HepG2 (cell line): ENCODE results near the gene NIFK. TPM values are rescaled to one million over a fixed set of nuclear protein-coding genes. Genes with fewer than 3 reads are reported as not detected.

Source experiments
- ATAC-seq: fragments of 200-7000 bp; cut with Tn5 transposase; 3 replicates; pipeline ENCODE4 v1.9.1; 2020; ENCODE audit warnings: mild to moderate bottlenecking, moderate library complexity
- BruUV-seq: library from RNA; stranded (reverse); fragments of 400-500 nt; replicated peaks from 2 replicates; lab custom pipeline; 2021; lab: Mats Ljungman, UMichigan
- CTCF ChIA-PET: fragments of 300-600 bp; formaldehyde crosslinking; extraction: SDS; loops from one replicate; lab custom pipeline; 2021; ENCODE audit warnings: low total read pairs, inconsistent platforms, low intra/inter-chr PET ratio; lab: Yijun Ruan, JAX
- POLR2A ChIA-PET: fragments of 350-600 bp; sonication (Branson Sonifier 250); formaldehyde crosslinking; loops from one replicate; lab custom pipeline; 2020; ENCODE audit warnings: antibody characterized with exemption, inconsistent platforms; lab: Yijun Ruan, JAX
- DNase-seq: peaks from one replicate; pipeline ENCODE4 v3.0.0-alpha.2; 2015; ENCODE audit warnings: low spot score
- FAIRE-seq: peaks from 3 replicates; lab custom pipeline; 2011; peaks lifted over from hg19 to GRCh38; lab: Jason Lieb, UNC
- H2AFZ ChIP-seq: one replicate; pipeline ENCODE4 v1.6.1; 2011; ENCODE audit warnings: low read length, inconsistent platforms
- H3K27ac ChIP-seq: fragments of 300-600 bp; 3 replicates; pipeline ENCODE4 v1.8.0; 2011; ENCODE audit warnings: mixed run types, mild to moderate bottlenecking, mixed read lengths, low read length, inconsistent platforms; ENCODE audit not compliant: insufficient read depth; ENCODE audit errors: extremely low read length
- H3K27me3 ChIP-seq, 2 experiments: fragments of 200-600 bp in 1 of 2; 2 replicates in 1 of 2; 3 replicates in 1 of 2; pipeline versions ENCODE4 v1.6.0 to v1.8.0; 2011; ENCODE audit warnings: low read length in 2 of 2, mild to moderate bottlenecking in 2 of 2, moderate library complexity in 2 of 2, inconsistent platforms in 1 of 2; ENCODE audit not compliant: insufficient read depth in 2 of 2, control insufficient read depth in 1 of 2
- H3K36me3 ChIP-seq, 2 experiments: fragments of 200-600 bp in 1 of 2; replicated peaks in 1 of 2; 2 replicates in 1 of 2; 3 replicates in 1 of 2; pipeline versions ENCODE4 v1.5.1 to v1.8.0; 2011; ENCODE audit warnings: low read length in 2 of 2, inconsistent platforms in 1 of 2; ENCODE audit not compliant: insufficient read depth in 2 of 2, control insufficient read depth in 1 of 2
- H3K4me1 ChIP-seq: 2 replicates; pipeline ENCODE4 v1.5.1; 2012; ENCODE audit warnings: low read length, inconsistent platforms; ENCODE audit not compliant: insufficient read depth
- H3K4me2 ChIP-seq: 2 replicates; pipeline ENCODE4 v1.6.0; 2011; ENCODE audit warnings: low read depth, low read length, inconsistent platforms
- H3K4me3 ChIP-seq, 3 experiments: fragments of 200-600 bp in 1 of 3; sonication (generic), shearing (Covaris generic) in 1 of 3; replicated peaks in 1 of 3; 2 replicates each; pipeline ENCODE4 v1.5.1; 2011 to 2016; ENCODE audit warnings: low read length in 3 of 3, inconsistent platforms in 2 of 3, low read depth in 2 of 3, mild to moderate bottlenecking in 2 of 3, control low read depth in 1 of 3, mixed read lengths in 1 of 3; ENCODE audit not compliant: insufficient read depth in 1 of 3
- H3K79me2 ChIP-seq: one replicate; pipeline ENCODE4 v1.6.1; 2011; ENCODE audit warnings: low read length, inconsistent platforms; ENCODE audit not compliant: insufficient read depth
- H3K9ac ChIP-seq: 2 replicates; pipeline ENCODE4 v1.6.0; 2011; ENCODE audit warnings: mild to moderate bottlenecking, low read depth, low read length, inconsistent platforms; ENCODE audit not compliant: insufficient read depth
- H3K9me3 ChIP-seq: 2 replicates; pipeline ENCODE4 v1.5.1; 2012; ENCODE audit warnings: mild to moderate bottlenecking, low read length
- H4K20me1 ChIP-seq: 2 replicates; pipeline ENCODE4 v1.6.0; 2011; ENCODE audit warnings: inconsistent platforms, mild to moderate bottlenecking, low read length, moderate library complexity; ENCODE audit not compliant: insufficient read depth
- ARNT ChIP-seq: fragments of 450-650 bp; IDR thresholded peaks from 2 replicates; pipeline ENCODE4 v1.6.1; 2017
- FOSL2 ChIP-seq: sonication (generic); formaldehyde crosslinking; IDR thresholded peaks from 2 replicates; pipeline ENCODE4 v1.4.0; 2020; ENCODE audit warnings: missing genetic modification reagents
- KDM4B ChIP-seq: sonication (generic); formaldehyde crosslinking; IDR thresholded peaks from 2 replicates; pipeline ENCODE4 v1.4.0; 2020; ENCODE audit warnings: missing genetic modification reagents
- MXD4 ChIP-seq: IDR thresholded peaks from 2 replicates; pipeline ENCODE4 v1.6.1; 2016; ENCODE audit warnings: mild to moderate bottlenecking, missing biosample characterization, missing genetic modification reagents
- NFYC ChIP-seq: IDR thresholded peaks from 2 replicates; pipeline ENCODE4 v1.6.1; 2016; ENCODE audit warnings: missing genetic modification reagents, missing compliant biosample characterization
- NKX3-1 ChIP-seq: sonication (generic); formaldehyde crosslinking; IDR thresholded peaks from 2 replicates; pipeline ENCODE4 v1.5.0; 2020; ENCODE audit warnings: missing genetic modification reagents
- PATZ1 ChIP-seq: sonication (generic); formaldehyde crosslinking; IDR thresholded peaks from 2 replicates; pipeline ENCODE4 v1.4.0; 2020; ENCODE audit warnings: missing genetic modification reagents
- SMAD3 ChIP-seq: sonication (generic); formaldehyde crosslinking; IDR thresholded peaks from 2 replicates; pipeline ENCODE4 v1.4.0; 2020; ENCODE audit warnings: missing genetic modification reagents
- SMARCE1 ChIP-seq: fragments of 450-650 bp; IDR thresholded peaks from 2 replicates; pipeline ENCODE4 v1.6.1; 2017; ENCODE audit warnings: borderline replicate concordance
- ZMYM3 ChIP-seq: sonication (generic); formaldehyde crosslinking; IDR thresholded peaks from 2 replicates; pipeline ENCODE4 v1.5.1; 2020; ENCODE audit warnings: mild to moderate bottlenecking, missing genetic modification reagents
- WGBS: methylation state at CpG from one replicate; pipeline ENCODE4 v1.1.6; 2017; ENCODE audit warnings: low lambda C conversion rate; 5-methylcytosine and 5-hydroxymethylcytosine counted together
- in situ Hi-C: cut with HindIII; loops from 2 replicates; pipeline ENCODE4 v1.10.0; 2017; ENCODE audit warnings: low pct_unique_long_range_greater_than_20kb; ENCODE audit not compliant: extremely low pct_ligation_motif_present
- intact Hi-C: fragments of 100-400 bp; cut with micrococcal nuclease; formaldehyde crosslinking; loops from one replicate; pipeline ENCODE4 v1.10.0; 2022; ENCODE audit not compliant: unreplicated experiment
- polyA plus RNA-seq, 8 experiments: library from polyadenylated mRNA; depleted of rRNA in 3 of 8; stranded (reverse) in 7 of 8; unstranded in 1 of 8; fragments of >200 nt; fragmentation: Illumina TruSeq in 4 of 8; extraction: Trizol in 4 of 8; gene quantifications; 2 replicates each; pipeline versions ENCODE4 v1.2.1 to v1.2.3, GENCODE V29; 2011 to 2016; ENCODE audit warnings: low read depth in 4 of 8, missing spikeins in 1 of 8, mixed read lengths in 1 of 8; ENCODE audit not compliant: insufficient read depth in 1 of 8
- total RNA-seq, 5 experiments: library from RNA; depleted of rRNA; stranded (reverse); fragments of >200 nt; fragmentation: Illumina TruSeq; extraction: Trizol; gene quantifications; 2 replicates each; pipeline ENCODE4 v1.2.3, GENCODE V29; 2016; ENCODE audit warnings: low read depth in 1 of 5

Gene NIFK
- total and polyA plus RNA-seq, 2 of the 13 experiments (the other 11 are each of a cell fraction or from before 2014, with no cell fraction given): 19.6 to 105 TPM

GRCh38 chr2:121710470-121711170 is 26.1 kb downstream of the NIFK start (continued):
- no peak for TF ChIP-seq FOSL2 (CRISPR knock-in tag)

GRCh38 chr2:121709776-121710469 is 26.8 kb downstream of the NIFK start:
- Histone ChIP-seq H3K27ac (no peak overlapping the region), H3K4me1 (peaks cover 62% of the 10 kb centered on the region), H3K4me2 (no peak overlapping the region), H3K9me3 (no peaks in the 10 kb centered on the region), H2AFZ (no peak overlapping the region), H4K20me1 (no peaks in the 10 kb centered on the region), H3K9ac (no peak overlapping the region), H3K27me3 (peaks cover 1 to 26% of the 10 kb centered on the region in 2 experiments; a peak in 3 of 5 replicates), H3K79me2 (no peaks in the 10 kb centered on the region), H3K4me3 (no peak overlapping the region), H3K36me3 (no peaks in the 10 kb centered on the region)
- TF ChIP-seq ARNT (no peak), SMARCE1 (no peak), PATZ1 (CRISPR knock-in tag) (no peak), ZMYM3 (CRISPR knock-in tag) (no peak), KDM4B (no peak), MXD4 (CRISPR knock-in tag) (no peak), SMAD3 (CRISPR knock-in tag) (no peak), NFYC (no peak), NKX3-1 (CRISPR knock-in tag) (no peak)
- intact Hi-C loops (loop anchor here (5.0 kb wide), 1 partner anchor 63 kb away; the partner anchor contains the start of gene CLASP1), in situ Hi-C loops (loop anchor here (10.0 kb wide), 1 partner anchor 115 kb away; no protein-coding TSS in a partner anchor)
- no peak for DNase-seq
- no peak for FAIRE-seq
- ChIA-PET CTCF (no interaction called here), POLR2A (no interaction called here)
- 45% methylated on average over 11 of the region's 11 CpGs for WGBS
- no TSS peak for BruUV-seq
- ATAC-seq: no peak
